HEK293 (cell line): ENCODE results near the gene ANKRD63.

Experiments
- CTCF ChIA-PET: fragments of 350-600 bp; formaldehyde crosslinking; extraction: SDS; loops from one replicate; lab custom pipeline; 2021; ENCODE audit warnings: antibody characterized with exemption; lab: Yijun Ruan, JAX
- POLR2A ChIA-PET: fragments of 300-600 bp; formaldehyde crosslinking; extraction: SDS; loops from one replicate; lab custom pipeline; 2020; ENCODE audit warnings: antibody characterized with exemption, inconsistent platforms; lab: Yijun Ruan, JAX
- H3K27ac ChIP-seq: fragments of 200-500 bp; sonication (Bioruptor generic); 2 replicates; pipeline ENCODE4 v1.5.1; 2014; ENCODE audit warnings: low read depth, low read length, control low read depth, inconsistent platforms; ENCODE audit errors: extremely low read depth
- H3K36me3 ChIP-seq, 2 experiments: fragments of 200-500 bp in 1 of 2; sonication (Bioruptor generic) in 1 of 2; 1 replicate in 1 of 2; 2 replicates in 1 of 2; pipeline ENCODE4 v1.5.1; 2014 to 2017; ENCODE audit warnings: inconsistent platforms in 2 of 2, low read length in 2 of 2; ENCODE audit not compliant: control insufficient read depth in 2 of 2, insufficient read depth in 1 of 2
- H3K4me1 ChIP-seq: fragments of 200-500 bp; sonication (Bioruptor generic); 2 replicates; pipeline ENCODE4 v1.5.1; 2014; ENCODE audit warnings: mild to moderate bottlenecking, low read length, inconsistent platforms; ENCODE audit not compliant: control insufficient read depth, insufficient read depth
- H3K4me3 ChIP-seq: 2 replicates; pipeline ENCODE4 v1.5.1; 2011; ENCODE audit warnings: low read depth, mild to moderate bottlenecking, control low read depth, low read length, moderate library complexity
- H3K9me3 ChIP-seq: fragments of 200-500 bp; sonication (Bioruptor generic); 2 replicates; pipeline ENCODE4 v1.5.1; 2014; ENCODE audit warnings: low read depth, low read length, inconsistent platforms; ENCODE audit not compliant: control insufficient read depth, insufficient read depth
- GLIS2 ChIP-seq: fragments of 450-650 bp; formaldehyde crosslinking; IDR thresholded peaks from 2 replicates; pipeline ENCODE4 v1.5.1; 2016; ENCODE audit warnings: missing biosample characterization, missing genetic modification characterization
- KLF1 ChIP-seq: fragments of 450-650 bp; formaldehyde crosslinking; IDR thresholded peaks from 2 replicates; pipeline ENCODE4 v1.5.1; 2016; ENCODE audit warnings: missing biosample characterization, missing genetic modification characterization
- KLF17 ChIP-seq: fragments of 450-650 bp; formaldehyde crosslinking; IDR thresholded peaks from 2 replicates; pipeline ENCODE4 v1.5.1; 2016; ENCODE audit warnings: missing biosample characterization, missing genetic modification characterization
- TCF7L2 ChIP-seq: IDR thresholded peaks from 2 replicates; pipeline ENCODE4 v1.6.1; 2011; ENCODE audit warnings: low read depth, mild to moderate bottlenecking, inconsistent platforms, low read length, moderate library complexity, borderline replicate concordance
- WT1 ChIP-seq: fragments of 450-650 bp; formaldehyde crosslinking; IDR thresholded peaks from 2 replicates; pipeline ENCODE4 v1.5.1; 2016; ENCODE audit warnings: missing biosample characterization, missing genetic modification characterization
- ZBTB17 ChIP-seq: fragments of 450-650 bp; formaldehyde crosslinking; IDR thresholded peaks from 2 replicates; pipeline ENCODE4 v1.5.1; 2016; ENCODE audit warnings: missing biosample characterization, missing genetic modification characterization
- ZNF146 ChIP-seq: fragments of 450-650 bp; formaldehyde crosslinking; IDR thresholded peaks from 2 replicates; pipeline ENCODE4 v1.5.1; 2016; ENCODE audit warnings: missing biosample characterization, missing genetic modification characterization
- ZNF324 ChIP-seq: fragments of 450-650 bp; formaldehyde crosslinking; IDR thresholded peaks from 2 replicates; pipeline ENCODE4 v1.5.1; 2016; ENCODE audit warnings: missing biosample characterization, missing genetic modification characterization
- ZNF335 ChIP-seq: fragments of 450-650 bp; formaldehyde crosslinking; conservative IDR thresholded peaks from 2 replicates; pipeline ENCODE4 v1.5.1; 2016; ENCODE audit warnings: missing biosample characterization, missing genetic modification characterization
- ZNF341 ChIP-seq: fragments of 450-650 bp; formaldehyde crosslinking; IDR thresholded peaks from 2 replicates; pipeline ENCODE4; 2016; ENCODE audit warnings: low read depth, missing biosample characterization, missing genetic modification characterization
- ZNF600 ChIP-seq: fragments of 450-650 bp; formaldehyde crosslinking; IDR thresholded peaks from 2 replicates; pipeline ENCODE4 v1.5.1; 2016; ENCODE audit warnings: missing biosample characterization, missing genetic modification characterization
- ZNF677 ChIP-seq: fragments of 450-650 bp; IDR thresholded peaks from 2 replicates; pipeline ENCODE4 v1.5.0; 2018; ENCODE audit warnings: missing biosample characterization, mild to moderate bottlenecking, missing genetic modification characterization, moderate library complexity
- ZNF777 ChIP-seq: fragments of 450-650 bp; formaldehyde crosslinking; IDR thresholded peaks from 2 replicates; pipeline ENCODE4 v1.5.1; 2017; ENCODE audit warnings: missing biosample characterization, missing genetic modification characterization, borderline replicate concordance
- TF ChIP-seq, protein P1 (sequence below): fragments of 450-650 bp; formaldehyde crosslinking; IDR thresholded peaks from 2 replicates; pipeline ENCODE4 v1.5.1; 2016; ENCODE audit warnings: missing biosample characterization, missing genetic modification characterization
- TF ChIP-seq, protein P2 (sequence below): fragments of 450-650 bp; formaldehyde crosslinking; IDR thresholded peaks from 2 replicates; pipeline ENCODE4 v1.5.1; 2017; ENCODE audit warnings: missing biosample characterization, missing genetic modification characterization

Gene ANKRD63

GRCh38 chr15:40287968-40288367 lies 5.1 kb upstream of the ANKRD63 start:
- ChIA-PET CTCF (interaction anchor here (1.2 to 1.9 kb wide), 4 partner anchors 9 to 50 kb away, joined by 6 to 8 read pairs (median 7); no protein-coding TSS in a partner anchor), POLR2A (no interaction called here)
- Histone ChIP-seq H3K4me3 (no peak overlapping the region), H3K9me3 (no peaks in the 10 kb centered on the region), H3K4me1 (peaks cover 6% of the 10 kb centered on the region), H3K36me3 (no peaks in the 10 kb centered on the region), H3K27ac (no peak overlapping the region)
- TF ChIP-seq ZNF777: no peak
- no peak for TF ChIP-seq ZNF146 (tag by site-specific recombination)
- peak; percentile 82 for TF ChIP-seq KLF17 (tag by site-specific recombination)
- peak; percentile 81 for TF ChIP-seq ZNF600 (tag by site-specific recombination)
- TF ChIP-seq ZNF324 (tag by site-specific recombination): no peak
- peak; percentile 66 for TF ChIP-seq ZNF341
- TF ChIP-seq WT1: peak; percentile 87
- TF ChIP-seq ZNF335 (tag by site-specific recombination): 0 out of 2 replicates have a peak, but pooled peaks have one; percentile 12
- TF ChIP-seq KLF1 (tag by site-specific recombination): peak; percentile 88
- TF ChIP-seq, protein P1, sequence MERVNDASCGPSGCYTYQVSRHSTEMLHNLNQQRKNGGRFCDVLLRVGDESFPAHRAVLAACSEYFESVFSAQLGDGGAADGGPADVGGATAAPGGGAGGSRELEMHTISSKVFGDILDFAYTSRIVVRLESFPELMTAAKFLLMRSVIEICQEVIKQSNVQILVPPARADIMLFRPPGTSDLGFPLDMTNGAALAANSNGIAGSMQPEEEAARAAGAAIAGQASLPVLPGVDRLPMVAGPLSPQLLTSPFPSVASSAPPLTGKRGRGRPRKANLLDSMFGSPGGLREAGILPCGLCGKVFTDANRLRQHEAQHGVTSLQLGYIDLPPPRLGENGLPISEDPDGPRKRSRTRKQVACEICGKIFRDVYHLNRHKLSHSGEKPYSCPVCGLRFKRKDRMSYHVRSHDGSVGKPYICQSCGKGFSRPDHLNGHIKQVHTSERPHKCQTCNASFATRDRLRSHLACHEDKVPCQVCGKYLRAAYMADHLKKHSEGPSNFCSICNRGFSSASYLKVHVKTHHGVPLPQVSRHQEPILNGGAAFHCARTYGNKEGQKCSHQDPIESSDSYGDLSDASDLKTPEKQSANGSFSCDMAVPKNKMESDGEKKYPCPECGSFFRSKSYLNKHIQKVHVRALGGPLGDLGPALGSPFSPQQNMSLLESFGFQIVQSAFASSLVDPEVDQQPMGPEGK (tag by site-specific recombination): peak; percentile 57; the same call in 1 of the 2 replicates
- TF ChIP-seq GLIS2 (tag by site-specific recombination): peak; percentile 26; the same call in 1 of the 2 replicates
- TF ChIP-seq ZBTB17: 0 out of 2 replicates have a peak, but pooled peaks have one; percentile 26

- Histone ChIP-seq H3K27ac (no peak overlapping the region), H3K36me3 (no peaks in the 10 kb centered on the region), H3K4me3 (no peak overlapping the region)
- CTCF ChIA-PET: interaction anchor here (1.2 to 3.2 kb wide), 4 partner anchors 8 to 51 kb away, joined by 6 to 22 read pairs (median 6); no protein-coding TSS in a partner anchor
- POLR2A ChIA-PET: interaction anchor here (0.6 kb wide), 1 partner anchor 135 kb away, joined by 3 read pairs; no protein-coding TSS in a partner anchor
- no peak for TF ChIP-seq TCF7L2
- TF ChIP-seq, protein P2, sequence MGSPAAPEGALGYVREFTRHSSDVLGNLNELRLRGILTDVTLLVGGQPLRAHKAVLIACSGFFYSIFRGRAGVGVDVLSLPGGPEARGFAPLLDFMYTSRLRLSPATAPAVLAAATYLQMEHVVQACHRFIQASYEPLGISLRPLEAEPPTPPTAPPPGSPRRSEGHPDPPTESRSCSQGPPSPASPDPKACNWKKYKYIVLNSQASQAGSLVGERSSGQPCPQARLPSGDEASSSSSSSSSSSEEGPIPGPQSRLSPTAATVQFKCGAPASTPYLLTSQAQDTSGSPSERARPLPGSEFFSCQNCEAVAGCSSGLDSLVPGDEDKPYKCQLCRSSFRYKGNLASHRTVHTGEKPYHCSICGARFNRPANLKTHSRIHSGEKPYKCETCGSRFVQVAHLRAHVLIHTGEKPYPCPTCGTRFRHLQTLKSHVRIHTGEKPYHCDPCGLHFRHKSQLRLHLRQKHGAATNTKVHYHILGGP (tag by site-specific recombination): no peak
- TF ChIP-seq, all 188 proteins: peak for 0
- no peaks in the 10 kb centered on the region for H3K9me3 ChIP-seq
- H3K4me1 ChIP-seq: peaks cover 6% of the 10 kb centered on the region
These were observed 4.6 kb upstream of the ANKRD63 start for GRCh38 chr15:40287505-40287904.

DNA sequence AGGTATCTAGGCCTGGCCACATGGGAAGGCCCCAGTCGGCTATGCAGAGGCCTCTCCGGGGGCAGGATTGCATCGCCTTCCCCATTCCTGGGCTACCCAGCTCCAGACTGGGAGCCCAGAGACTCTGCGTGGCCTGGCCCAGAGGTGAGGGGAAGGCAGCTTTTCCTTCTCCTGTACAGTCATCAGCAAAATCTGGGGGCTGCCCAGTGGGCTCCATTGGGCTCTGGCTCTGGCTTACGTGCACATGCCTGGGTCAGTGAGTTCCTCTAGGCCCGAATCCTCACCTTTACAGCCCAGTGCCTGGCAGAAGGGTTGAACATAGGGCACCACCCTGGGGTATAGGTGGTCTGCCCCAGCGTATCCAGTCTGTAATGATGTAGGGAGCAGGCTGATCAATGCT lies 3.9 kb upstream of the ANKRD63 start:
- H3K36me3 ChIP-seq: no peaks in the 10 kb centered on the region
- no peak overlapping the region for H3K27ac ChIP-seq
- CTCF ChIA-PET: interaction anchor here (1.2 to 3.2 kb wide), 4 partner anchors 7 to 51 kb away, joined by 6 to 22 read pairs (median 6); no protein-coding TSS in a partner anchor
- peaks cover 6% of the 10 kb centered on the region for H3K4me1 ChIP-seq
- H3K4me3 ChIP-seq: no peak overlapping the region
- H3K9me3 ChIP-seq: no peaks in the 10 kb centered on the region
- TF ChIP-seq ZNF677: no peak
- POLR2A ChIA-PET: no interaction called here
